ENCODE data around the gene FKBP11.
A peak's percentile ranks its signal among the peaks of the same experiment; 100 is the strongest.
"Not testable (repeated sequence)": the region's sequence is repeated elsewhere in the genome, so short reads cannot be mapped to it uniquely, and the experiment has no call there.

FKBP11 gene

DNA sequence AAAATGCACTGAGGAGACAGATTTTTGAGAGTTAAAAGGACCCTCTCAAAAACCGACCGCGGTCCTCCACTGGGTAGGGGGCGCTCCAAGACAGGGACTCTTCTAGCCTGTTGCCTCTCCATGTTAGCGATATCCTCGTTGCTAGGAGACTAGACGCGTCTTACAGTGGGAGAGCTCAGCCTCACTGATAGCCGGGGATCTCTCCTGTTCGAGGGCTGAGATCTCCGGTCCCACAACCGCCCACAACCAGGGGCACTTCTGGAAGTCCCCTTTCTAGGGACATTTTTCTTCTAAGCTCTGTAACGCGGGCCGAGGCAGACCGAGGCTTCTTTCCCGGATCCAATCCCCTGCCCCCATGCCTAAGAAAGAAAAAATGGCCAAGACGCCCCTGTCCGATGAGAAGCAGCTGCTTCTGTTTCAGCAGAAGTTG, 21.3 kb downstream of the FKBP11 start:
- peak; percentile 91 for DNase-seq

DNA sequence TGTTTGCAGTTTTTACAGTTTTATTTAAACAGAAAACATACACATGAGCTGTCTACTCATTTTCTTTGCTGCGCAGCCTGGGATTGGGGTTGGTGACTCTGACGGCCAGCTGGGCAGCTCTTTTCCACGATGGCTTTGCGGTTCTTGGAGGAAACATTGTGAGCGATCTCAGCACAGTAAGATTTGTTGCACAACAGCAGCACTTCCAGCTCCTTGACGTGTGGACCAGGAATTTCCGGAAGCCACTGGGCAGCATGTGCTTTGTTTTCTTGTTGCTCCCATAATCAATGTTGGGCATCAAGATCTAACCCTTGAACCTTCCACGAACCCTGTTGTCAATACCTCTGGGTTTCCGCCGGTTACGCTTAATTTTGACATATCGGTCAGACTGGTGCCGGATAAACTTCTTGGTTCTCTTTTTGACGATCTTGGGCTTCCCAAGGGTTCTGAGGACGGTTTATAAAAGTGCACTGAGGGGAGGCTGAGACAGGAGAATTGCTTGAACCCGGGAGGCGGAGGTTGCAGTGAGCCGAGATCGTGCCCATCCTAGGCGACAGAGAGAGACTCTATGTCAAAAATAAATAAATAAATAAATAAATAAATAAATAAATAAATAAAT, 21.8 kb downstream of the FKBP11 start:
- DNase-seq = no peak

DNA sequence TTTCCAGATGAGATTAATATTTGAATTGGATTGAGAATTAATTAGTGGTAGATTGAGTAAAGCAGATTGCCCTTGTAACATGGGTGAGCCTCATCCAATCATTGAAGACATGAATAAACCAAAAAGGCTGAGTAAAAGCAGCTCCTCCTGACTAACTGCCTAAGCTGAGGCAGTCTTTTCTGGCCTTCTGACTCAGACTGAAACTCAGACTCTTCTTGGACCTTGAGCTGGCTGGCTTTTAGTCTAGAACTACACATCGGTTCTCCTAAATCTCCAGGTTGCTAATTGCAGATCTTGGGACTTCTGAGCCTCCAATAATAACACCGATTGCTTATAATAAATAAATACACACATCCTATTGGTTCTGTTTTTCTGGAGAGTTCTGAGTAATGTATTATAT, 24.0 kb downstream of the FKBP11 start:
- DNase-seq = no peak

DNA sequence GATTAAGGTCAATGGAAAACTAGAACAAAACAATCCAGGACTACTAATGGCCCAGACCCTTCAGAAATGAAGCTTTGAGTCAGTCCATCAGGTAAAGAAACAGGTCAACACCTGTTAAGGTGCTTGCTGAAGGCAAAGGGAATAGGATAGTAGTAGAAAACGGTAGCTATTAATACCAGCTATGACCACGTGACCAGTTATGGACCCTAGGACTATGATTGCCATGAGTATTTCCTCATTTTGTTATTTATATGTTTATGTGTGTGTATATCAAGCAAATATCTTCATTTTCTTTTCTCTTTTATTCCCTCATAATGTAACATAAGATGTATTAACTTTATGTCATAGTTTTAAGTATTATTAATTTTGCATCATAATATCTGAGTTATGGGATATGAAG, 25.6 kb downstream of the FKBP11 start:
- no peak for DNase-seq

DNA sequence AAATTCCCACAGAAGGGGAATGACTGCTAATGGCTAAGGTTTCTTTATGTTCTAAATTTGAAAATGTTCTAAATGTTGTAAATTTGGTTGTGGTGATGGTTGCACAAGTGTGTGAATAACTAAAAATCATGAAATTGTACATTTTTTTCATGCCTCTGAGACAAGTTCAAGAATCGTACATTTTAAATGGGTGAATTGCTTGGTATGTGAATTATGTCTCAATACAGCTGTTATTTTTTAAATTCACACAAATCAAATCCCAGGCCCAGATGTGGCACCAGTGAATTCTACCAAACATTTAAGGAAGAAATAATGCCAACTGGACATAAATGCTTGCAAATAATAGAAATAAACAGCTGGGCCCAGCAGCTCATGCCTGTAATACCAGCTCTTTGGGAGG, 31.0 kb downstream of the FKBP11 start:
- no peak for DNase-seq

DNA sequence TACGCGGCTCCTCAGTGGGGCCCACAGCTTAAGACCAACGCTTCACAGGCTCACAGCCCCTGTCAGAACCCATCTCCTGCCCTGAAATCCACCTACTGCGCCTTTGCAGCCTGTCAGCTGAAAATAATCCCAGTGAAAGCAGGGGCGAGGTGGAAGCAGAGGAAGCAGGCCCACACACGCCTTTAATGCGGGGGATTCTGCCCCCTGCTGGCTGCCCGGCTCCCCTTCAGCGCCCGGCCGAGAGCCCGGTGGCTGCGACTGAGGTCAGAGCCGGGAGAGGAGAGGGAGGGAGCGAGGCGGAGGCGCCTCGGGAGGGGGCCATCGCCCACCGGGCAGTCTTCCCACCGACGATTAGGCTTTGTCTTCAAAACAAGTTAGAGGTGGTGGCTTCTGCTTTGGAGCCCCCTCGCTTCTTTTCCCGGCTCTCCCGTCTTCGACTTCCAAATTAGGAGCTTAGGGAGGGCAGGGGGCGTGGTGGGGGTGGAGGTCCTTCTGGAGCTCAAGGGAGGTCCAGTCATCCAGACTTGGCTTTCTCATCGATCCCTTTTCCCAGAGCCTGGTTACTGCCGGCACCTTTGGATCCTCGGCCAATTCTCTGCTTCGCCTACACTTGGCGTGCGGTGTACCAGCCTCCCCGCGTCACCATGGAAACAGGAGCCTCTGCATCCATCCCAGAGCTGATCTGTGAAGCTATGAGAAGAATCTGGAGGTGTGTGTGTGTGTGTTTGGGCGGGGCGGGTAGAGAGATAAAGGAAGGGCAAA, 34.5 kb downstream of the FKBP11 start:
- DNase-seq = peak; percentile 88

GRCh38 chr12:48889679-48890078, 35.6 kb downstream of the FKBP11 start:
- DNase-seq = no peak

DNA sequence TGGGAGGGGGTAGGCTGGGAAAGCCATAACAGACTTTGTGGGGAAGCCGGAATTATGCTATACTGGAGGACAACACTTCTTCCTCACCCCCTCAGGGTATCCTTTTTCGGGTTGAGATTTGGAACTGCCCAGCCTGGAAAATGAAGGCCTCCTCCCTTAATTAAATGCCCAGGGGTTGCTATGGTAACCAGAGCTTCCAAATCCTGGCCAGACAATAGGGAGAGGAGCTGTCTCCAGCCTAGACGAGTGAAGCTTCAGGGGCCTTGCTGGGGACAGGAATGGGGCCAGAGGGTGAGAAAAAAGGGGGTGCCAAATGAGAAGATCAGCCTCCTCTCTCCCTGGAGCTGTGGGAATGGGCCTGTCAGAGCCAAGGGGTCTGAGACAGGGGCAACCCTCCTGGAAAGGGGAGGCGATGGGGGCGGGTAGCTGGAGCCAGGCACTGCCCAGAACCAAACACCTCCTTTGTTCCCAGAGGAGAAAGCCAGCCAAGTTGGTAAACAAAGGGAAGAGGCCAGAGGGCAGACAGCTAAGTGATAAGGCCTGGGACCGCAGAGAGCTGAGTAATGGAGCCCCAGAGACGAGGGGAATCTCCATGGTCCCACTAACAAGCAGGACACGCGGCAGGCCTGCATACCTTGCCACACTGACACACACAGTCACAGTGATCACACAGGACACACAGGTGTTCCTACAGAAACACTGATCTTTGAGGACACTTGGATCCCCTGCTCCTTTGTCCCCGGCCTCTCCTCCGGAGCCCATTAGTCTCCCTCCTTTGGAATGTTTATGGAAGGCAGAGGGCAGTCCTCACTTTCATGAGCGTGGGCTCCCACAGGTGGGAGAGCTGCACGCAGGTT, 41.8 kb downstream of the FKBP11 start:
- no peak for DNase-seq

DNA sequence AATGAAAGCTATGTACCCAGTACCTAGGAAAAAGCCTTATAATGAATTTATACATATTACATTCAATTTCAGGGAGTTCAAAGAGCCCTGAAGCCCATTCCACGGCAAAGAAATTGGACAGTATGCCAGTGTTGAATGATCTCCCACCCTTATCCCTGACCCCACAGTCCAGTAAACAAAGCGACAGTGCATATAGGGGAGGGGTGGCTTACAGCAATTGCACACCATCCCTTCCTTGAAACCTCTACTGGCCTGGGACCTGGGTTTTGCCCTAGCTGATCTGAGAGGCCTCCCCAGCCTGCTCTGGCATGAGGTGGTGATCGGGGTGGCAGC, 42.4 kb downstream of the FKBP11 start:
- no peak for DNase-seq

GRCh38 chr12:48882315-48882687, 43.0 kb downstream of the FKBP11 start:
- DNase-seq = peak; percentile 59

DNA sequence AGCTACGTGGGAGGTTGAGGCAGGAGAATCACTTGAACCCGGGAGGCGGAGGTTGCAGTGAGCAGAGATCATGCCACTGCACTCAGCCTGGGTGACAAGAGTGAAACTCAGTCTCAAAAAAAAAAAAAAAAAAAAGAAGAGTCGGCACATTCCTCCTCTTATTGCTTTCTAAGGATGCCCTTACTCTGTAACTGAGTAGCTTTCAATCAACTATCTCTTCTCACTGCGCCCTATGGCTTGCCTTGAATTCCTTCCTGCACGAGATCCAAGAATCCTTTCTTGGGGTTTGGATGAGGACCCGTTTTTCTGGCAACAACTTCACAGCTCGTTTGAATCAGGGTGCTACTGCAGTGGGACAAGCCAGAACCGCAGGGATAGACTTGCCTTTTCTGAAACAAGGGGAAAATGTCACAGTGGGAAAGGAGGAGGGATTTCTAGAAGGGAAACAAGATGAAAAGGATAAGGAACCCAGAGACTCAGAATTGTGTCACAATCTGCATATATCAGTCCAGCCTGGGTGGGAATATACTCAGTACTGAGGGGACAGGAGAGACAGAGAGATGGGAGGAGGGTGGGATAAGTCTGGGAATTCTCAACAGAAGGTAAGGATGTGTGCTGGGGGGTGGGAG, 43.5 kb downstream of the FKBP11 start:
- DNase-seq = no peak

- no peak for DNase-seq
These were observed 44.6 kb downstream of the FKBP11 start for GRCh38 chr12:48880647-48881046.

DNA sequence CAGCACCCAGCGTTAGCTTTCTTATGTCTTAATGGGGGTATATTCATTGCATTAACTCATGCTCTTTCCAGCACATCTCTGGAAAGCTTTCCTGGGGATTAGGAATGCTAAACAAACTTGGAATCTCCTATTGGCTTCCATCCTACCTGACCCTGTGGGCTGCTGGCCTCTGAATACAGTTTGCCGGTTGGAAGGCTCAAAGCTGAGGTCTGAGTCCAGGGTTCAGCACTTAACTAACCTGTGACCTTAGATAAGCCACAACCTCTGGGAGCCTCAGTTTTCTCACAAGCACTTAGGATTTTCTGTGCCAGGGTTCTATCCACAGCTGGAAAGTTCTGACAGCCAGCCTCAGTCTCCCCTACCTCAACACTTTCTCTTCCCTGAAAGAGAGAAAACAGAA, 46.7 kb downstream of the FKBP11 start:
- no peak for DNase-seq

DNA sequence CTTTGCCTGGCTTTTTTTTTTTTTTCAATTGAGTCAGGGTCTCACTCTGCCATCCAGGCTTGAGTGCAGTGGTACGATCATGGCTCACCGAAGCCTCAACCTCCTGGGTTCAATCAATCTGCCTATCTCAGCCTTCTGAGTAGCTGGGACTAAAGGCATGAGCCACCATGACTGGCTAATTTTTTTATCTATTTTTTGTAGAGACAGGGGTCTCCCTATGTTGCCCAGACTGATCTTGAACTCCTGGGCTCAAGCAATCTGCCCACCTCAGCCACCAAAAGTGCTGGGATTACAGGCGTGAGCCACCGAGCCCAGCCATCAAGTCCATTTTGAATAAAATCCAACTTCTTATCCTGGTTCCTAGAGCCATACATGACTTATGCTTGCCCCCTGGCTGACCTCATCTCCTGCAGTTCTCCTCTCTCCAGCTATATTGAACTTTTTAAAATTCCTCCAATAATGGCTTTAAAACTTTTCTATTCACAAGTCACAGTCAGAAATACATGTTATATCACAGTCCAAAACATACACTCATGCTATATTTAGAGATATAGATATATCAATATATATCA, 49.3 kb downstream of the FKBP11 start:
- DNase-seq = no peak

GRCh38 chr12:48873534-48873933, 51.8 kb downstream of the FKBP11 start:
- not testable (repeated sequence) for DNase-seq

DNA sequence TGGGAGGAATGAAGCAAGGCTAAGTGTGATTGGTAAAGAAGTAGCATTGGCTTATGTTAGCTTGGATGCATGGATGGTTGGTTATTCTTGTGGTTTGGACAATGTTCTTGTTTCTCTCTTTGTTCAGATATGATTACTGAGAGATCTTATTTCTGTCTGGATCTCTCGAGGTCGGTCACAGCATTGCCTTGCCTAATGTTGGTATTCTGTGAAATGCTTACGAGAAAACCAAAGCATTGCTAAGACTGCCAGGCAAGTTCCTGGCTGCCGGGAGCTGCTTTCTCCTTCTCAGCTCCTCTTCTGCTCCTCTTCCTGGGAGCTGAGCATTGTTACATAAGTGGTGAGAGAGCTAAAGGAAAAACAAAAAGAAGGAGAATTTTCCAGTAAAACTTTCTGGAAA, 52.2 kb downstream of the FKBP11 start:
- no peak for DNase-seq

Data from femur (tissue), 1 donor.